Renal pelvis (tissue), 4 donors: ENCODE measurements around the gene SOST. TPM values are rescaled to one million over a fixed set of nuclear protein-coding genes. Genes with fewer than 3 reads are reported as not detected.

ENCODE experiments used
- DNase-seq: peaks from one replicate; pipeline ENCODE4 v3.0.0-alpha.2; 2013
- polyA plus RNA-seq, 3 donors: library from polyadenylated mRNA; unstranded; fragments of 120-200 nt; gene quantifications; one replicate each; pipeline ENCODE4 v1.2.1, GENCODE V29; 2013; ENCODE audit not compliant: insufficient read length in 3 of 3

SOST gene
- polyA plus RNA-seq, 3 donors = 51.8 to 59.3 (median 58.2) TPM

DNA sequence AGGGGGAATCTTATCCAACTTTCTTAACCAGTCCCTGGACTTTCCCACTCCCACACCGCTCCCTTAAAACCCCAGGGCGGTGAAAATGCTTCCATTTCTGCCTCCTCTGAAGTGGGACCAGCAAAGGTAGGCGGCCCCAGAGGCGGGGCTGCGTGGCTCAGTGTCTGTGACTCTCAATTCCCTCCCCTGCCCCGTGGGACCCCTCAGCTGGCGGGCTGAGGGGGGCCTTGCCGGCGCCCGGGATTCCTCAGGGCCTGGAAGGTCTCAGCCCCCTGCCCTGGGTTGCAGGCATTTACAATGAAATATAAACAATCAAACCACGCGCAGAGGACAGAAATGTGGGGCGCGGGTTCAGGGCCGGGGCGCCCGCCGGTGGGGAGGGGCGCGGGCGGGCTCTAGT is 3.6 kb downstream of the SOST start:
- no peak for DNase-seq

DNA sequence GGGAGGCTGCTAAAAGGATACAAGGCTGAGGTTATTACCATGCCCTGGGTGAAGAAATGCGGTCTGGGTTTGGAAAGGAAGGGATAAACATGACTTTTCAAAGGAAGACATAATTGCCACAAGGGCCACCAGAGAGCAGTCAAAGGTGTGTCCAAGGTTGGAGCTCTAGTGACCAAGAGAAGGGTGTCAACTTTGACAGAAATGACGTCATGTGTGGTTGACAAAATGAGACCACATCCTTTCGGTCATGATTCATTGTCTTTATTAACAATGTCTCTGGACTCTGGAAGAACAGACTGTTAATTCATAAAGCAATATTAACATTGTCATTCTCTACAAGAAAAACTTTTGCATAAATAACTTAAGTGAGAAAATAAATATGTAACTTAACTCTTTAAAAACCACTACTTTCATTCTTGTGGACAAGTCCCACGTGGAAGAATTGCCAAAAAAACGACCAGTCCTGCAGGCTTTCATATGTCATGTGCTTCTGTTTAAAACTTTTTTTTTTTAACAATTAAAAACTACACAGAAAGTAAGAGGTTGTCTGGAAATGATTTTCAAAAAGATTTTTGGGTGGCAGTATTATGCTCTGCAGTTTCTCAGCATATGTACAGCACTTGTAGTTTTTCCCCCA is 5.0 kb downstream of the SOST start:
- DNase-seq = no peak

DNA sequence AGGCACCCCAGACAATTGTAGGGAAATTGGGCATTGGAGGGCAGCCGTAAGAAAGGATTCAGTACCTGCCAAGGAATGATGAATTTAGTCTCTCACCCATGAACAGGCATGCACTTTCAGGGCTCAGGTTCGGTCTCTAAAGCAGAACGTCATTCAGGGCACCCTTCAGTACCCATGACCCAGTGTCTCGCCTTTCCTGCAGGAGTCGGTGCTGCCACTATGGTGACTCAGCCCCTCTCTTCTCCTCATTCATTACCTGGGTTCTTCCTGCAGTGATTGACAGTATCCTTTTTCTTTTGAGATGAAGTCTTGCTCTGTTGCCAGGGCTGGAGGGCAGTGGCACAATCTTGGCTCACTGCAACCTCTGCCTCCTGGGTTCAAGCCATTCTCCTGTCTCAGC is 8.4 kb downstream of the SOST start:
- DNase-seq = no peak

DNA sequence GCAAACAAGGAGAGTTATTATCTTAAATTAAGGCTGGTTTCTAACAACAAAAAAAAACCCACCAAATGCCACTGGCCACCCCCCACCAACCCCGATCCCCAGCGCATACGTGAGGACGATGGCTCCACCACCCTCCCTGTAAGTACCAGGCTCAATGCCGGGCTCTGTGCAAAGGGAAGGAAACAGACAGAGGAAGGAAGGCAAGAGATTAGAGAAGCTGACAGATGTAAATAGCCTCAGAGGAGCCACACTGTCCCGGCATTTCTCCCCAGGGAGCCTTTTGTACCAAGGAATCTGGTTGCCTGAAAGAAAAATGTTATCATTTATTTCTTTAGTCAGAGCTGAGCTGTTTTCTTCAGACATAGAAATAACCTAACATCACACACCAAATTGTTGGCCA is 13.1 kb downstream of the SOST start:
- DNase-seq = no peak

DNA sequence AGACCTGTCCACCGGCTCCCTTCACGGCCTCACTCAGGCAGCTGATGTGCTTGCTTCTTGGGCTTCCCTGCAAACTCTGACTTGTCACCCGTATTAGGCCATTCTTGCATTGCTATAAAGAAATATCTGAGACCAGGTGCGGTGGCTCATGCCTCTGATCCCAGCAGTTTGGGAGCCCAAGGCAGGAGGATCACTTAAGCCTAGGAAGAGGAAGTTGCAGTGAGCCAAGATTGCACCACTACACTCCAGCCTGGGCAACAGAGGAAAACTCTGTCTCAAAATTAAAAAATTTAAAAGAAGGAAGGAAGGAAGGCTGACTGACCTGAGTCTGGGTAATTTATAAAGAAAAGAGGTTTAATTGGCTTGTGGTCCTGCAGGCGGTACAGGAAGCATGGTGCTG is 17.0 kb downstream of the SOST start:
- no peak for DNase-seq

- no peak for DNase-seq
These were observed 18.1 kb downstream of the SOST start for GRCh38 chr17:43740541-43740940.

DNA sequence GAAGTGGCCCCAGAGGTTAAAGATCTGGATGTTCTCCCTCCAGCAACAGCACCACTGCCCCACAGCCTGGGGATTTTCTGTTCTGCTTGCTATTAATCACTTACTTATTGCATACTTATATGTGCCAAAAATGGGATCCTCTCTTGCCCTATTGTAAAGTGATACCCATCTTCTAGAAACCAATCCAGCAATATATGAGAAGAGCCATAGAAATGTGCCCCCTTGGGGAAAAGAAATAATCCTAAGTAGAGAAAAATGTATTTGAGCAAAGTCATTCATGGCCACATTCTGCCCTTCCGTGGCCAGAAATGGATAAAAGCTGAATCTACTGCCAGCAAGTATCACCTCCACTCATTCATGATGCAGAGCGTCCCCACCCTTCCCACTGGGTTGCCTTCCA is 20.9 kb downstream of the SOST start:
- no peak for DNase-seq

DNA sequence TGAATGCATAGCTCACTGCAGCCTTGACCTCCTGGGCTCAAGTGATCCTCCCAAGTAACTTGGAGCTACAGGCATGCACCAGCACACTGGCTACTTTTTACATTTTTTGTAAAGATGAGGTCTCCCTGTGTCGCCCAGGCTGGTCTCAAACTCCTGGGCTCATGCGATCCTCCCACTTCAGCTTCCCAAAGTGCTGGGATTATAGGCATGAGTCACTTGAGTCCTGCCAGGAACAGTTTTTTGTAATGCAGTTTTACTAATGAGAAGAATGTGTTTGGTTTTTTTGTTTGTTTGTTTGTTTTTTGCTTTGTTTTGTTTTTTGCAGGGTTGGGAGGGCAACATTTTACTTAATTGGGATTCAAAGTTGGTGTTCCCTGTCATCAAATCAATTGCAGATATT is 22.2 kb downstream of the SOST start:
- DNase-seq = no peak

GRCh38 chr17:43734376-43734775 is 24.2 kb downstream of the SOST start:
- DNase-seq = no peak

DNA sequence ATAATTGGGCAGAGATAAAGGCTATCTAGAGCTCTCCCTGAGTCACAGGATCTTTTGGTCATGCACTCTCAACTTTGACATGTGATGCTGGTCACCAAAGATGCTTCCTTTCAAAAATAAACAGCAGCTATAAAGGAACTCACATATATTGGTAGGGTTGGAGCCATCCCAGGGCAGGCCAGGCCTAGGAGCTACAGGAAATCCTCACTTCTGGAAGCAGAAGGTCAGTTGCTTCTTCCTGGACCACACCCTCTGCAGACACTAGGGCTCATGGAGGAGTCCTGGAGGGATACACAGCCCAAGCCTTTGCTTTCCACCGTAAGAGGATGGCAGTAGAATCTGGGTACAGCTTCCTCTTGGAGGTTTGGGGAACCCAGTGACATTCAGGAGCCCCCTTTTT is 24.6 kb downstream of the SOST start:
- no peak for DNase-seq

GRCh38 chr17:43732958-43733357 is 25.6 kb downstream of the SOST start:
- no peak for DNase-seq

- DNase-seq = no peak
These were observed 30.5 kb downstream of the SOST start for GRCh38 chr17:43728081-43728480.

- no peak for DNase-seq
These were observed 34.8 kb downstream of the SOST start for GRCh38 chr17:43723697-43724359.

GRCh38 chr17:43722870-43723665 is 35.5 kb downstream of the SOST start:
- DNase-seq = no peak

DNA sequence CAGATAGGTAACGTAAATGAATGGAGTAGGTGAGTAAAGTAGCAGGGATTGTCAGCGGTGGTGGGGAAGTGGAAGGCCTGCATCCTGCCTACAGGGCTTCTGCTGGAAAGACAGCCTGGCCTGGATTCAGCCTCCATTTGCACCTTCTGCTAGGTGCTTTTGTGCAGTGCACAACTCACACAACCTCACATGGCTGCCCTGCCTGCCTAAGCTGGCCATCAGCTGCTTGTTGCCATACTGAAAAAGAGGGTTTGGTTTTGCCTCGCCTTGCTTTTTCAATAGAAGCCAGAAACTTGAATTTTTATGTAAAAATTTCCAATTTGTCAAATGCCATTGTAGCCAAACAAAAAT is 36.3 kb downstream of the SOST start:
- DNase-seq = no peak

GRCh38 chr17:43721537-43722268 is 36.9 kb downstream of the SOST start:
- DNase-seq = no peak

GRCh38 chr17:43720311-43721060 is 38.1 kb downstream of the SOST start:
- DNase-seq = peak; percentile 71

DNA sequence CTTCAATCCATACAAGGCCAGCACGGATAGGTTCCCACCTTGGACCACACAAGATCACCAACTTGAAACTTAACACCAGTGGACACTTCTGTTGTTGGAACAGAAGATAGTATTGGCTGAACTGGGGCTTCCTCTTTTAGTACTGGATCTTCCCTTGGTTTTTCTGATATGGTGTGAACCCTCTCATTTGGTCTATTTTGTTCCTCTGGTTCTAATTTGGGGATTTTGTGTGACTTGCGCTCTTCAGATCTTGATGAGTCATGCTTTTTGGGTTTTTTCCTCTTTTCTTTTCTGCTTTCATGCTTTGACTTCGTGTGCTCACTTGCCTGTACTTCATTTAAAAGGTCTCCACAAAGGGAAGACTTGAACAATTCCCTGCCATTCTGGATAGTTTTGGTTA is 39.0 kb downstream of the SOST start:
- no peak for DNase-seq

DNA sequence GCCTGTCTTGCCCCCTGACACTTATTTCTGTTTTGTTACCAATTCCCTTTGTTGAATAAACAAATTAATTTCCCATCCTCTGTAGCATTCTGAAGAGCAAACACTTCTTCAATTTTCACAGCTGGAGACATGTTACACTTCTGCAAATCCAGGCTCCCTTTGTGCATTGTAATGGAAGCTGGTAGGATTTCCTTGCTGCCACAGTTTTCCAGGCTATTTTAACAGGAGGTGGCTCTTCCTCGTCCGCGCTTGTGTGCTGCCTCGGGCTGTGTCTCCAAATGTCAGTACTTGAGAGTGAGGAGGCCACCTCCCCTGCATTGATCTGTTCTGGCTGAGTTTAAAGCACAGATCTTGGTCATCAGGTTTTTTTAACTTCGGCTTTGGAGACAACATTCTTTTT is 40.0 kb downstream of the SOST start:
- no peak for DNase-seq

- DNase-seq = no peak
These were observed 40.7 kb downstream of the SOST start for GRCh38 chr17:43717913-43718312.

DNA sequence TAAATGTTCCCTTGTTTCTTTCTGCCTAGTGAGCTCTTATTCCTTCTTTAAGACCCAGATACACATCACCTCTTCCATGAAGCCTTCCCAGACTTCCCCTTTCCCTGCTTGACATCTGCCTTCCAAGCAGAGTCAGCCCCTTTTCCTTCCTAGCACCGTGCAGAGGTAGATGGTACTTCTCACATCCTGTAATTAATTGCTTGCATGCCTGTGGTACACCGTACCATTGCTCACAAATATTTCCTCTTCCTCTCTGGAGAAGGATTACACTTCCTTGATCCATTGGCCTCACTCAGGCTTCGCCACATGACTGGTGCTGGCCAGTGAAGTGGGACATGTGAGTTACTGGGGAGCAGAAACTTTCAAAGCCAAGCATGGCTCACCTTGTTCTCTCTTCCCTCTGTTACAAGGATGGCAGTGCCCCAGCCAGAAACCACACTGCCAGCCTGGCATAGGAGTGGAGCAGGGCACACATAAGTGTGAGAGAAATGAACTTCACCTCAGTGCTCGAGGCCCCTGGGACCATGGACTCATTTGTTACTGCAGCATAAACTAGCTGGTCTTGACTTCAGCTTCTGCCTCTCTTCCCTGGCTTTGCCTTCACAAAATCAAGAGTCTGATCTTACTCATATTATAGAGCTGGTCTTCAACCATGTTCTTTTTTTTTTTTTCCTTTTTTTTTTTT is 44.0 kb downstream of the SOST start:
- DNase-seq = no peak
